Mesenteric fat pad (tissue), 1 donor: ENCODE results near the gene USP2. TPM values are rescaled to one million over a fixed set of nuclear protein-coding genes. Genes with fewer than 3 reads are reported as not detected.

Experiments
- DNase-seq: peaks from one replicate; pipeline ENCODE4 v3.0.0-alpha.2; 2020; ENCODE audit warnings: low spot score
- total RNA-seq: library from RNA; stranded (reverse); fragmentation: NEBNext Ultra II Directional; extraction: Animal tissue kit (Norgen Biotek cat#: 25700); gene quantifications from one replicate; pipeline ENCODE4 v1.2.1, GENCODE V29; 2021
- donor health status: DM: yes; HTN: yes; CAD: no.

Gene USP2
- total RNA-seq, 1 donor from 2014 or later = 4.2 TPM

DNA sequence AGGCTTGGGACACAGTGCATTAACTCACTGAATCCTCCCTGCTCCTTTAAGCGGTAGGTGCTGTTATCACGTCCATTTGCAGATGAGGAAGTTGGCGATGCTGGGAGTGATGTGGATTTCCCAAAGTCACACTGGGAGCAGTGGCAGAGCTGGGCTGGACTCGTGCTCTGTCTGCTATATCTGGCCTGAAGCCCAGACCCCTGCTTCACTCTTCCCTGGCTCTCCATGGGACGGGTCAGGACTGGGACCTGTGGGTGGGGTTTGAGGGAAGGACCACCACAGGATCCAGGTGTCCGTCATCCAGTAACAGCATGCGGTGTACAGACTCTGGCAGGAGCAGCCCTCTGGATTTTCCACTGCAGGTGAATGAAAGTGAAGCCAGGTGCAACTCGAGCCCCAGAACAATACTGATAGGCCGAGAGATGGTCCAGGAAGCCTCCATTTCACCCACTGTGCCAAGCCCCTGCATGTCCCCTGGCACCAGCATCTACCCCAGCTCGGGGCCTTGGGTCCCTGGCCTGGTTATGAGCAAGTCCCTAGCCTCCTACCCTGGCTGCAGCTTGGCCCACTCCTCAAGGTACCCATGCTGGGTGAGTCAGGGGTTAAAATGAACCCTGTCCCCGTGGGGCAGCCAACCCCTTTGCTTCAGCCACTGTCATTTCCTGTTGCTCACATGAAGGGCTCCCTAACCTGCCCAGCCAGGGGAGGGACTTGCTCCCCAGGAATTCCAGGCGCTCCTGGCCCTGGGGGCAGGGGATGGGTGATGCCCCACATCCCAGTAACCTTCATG lies 4.2 kb downstream of the USP2 start:
- peak; percentile 80 for DNase-seq

DNA sequence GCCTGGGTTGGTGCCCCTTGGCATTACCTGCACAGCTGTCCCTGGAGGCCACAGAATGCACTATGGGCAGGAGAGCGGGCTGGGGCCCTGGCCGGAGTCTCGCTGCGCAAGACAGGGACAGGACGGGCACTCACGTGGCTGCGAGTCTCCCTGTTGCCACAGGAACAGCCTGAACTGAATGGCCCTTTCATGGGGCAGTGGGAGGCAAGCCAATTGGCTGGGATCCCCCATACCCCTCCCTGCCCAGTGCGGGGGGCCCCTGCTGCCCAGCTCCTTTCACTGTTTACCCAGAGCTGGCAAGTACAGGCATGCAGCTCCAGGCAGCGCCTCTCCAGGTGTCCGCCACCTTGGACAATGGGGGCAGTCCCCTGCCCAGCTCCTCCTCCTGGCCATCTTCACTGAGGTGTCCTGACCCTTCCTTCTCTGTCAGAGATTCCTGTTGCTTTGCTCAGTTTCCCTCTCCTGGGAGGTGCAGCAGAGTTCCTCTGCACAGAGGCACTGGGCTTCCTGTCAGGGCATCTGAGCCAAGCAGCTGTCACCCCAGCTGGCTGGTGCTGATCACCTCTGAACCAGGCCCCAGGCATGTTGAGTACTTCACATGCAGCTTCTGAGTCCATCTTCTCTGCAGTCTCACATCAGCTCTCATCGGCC lies 5.2 kb downstream of the USP2 start:
- peak; percentile 87 for DNase-seq

DNA sequence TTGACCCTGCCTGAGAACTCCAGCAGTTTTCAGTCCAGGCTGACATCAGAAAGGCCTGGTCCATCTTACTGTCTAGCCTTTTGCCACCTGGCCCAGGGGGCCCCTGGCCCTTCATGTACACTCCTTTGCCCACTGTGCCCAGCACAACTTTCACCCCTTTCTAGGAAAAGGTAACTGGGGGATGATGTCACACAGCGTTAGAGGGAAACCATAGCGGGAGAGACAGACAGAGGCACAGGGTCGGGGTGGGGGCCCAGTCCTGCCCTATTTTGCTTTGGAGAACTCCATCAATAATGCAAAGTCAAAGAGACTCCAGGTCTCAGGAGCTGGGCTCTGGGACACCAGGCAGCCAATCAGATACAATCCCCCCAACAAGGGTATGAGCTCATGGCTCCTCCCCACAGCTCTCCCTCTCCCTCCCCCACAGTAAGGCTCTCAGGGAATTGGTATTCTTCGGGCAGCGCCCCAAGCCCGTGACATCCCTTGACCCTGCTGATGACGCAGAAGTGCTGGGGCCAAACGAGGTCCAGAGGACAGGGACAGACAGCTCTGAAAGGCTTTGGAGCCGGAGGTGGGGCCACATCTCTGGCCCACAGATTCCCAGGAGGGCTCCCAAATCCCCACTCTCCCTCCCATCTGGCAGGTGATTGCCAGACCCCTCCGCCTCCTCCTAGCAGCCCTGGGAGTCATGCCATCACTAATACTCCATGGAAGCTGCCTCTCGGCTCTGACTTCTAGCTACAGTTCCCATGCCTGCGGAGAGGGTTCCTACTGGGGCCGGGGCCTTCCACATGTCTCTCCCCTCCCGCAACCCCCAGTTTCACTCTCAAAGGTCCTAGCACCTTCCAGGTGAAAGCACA lies 5.9 kb downstream of the USP2 start:
- peak; percentile 90 for DNase-seq

DNA sequence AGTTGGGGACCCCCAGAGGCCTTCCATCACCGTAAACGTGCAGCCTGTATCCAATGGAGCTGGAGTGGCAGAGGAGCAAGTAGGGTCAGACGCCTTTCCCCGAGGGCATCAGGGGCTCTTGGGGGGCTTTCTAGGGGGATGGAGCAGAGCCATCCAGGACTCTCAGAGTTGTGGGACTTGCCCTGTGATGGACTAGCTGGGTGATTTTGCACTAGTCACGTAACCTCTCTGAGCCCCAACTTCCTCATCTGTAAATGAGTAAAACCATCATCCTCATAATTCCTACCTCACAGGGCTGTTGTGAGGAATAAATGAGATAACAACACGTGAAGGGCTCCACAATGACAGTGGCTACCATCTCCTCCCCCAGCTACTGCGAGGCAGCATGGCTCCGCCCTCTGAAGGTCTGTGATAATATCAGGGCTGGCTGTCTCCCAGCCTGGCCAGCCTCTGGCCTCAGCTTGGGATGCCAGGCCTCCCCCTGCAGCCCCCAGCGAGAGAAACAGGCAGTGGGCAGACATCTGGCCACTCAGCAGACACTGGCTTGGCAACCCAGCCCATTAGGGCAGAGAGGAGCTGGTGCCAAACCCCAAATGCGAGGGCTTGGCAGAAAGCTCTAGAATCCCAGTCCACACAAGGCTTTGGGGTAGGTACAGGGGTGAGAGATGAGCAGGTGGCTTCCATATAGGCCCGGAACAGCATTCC lies 6.7 kb downstream of the USP2 start:
- DNase-seq = peak; percentile 85

DNA sequence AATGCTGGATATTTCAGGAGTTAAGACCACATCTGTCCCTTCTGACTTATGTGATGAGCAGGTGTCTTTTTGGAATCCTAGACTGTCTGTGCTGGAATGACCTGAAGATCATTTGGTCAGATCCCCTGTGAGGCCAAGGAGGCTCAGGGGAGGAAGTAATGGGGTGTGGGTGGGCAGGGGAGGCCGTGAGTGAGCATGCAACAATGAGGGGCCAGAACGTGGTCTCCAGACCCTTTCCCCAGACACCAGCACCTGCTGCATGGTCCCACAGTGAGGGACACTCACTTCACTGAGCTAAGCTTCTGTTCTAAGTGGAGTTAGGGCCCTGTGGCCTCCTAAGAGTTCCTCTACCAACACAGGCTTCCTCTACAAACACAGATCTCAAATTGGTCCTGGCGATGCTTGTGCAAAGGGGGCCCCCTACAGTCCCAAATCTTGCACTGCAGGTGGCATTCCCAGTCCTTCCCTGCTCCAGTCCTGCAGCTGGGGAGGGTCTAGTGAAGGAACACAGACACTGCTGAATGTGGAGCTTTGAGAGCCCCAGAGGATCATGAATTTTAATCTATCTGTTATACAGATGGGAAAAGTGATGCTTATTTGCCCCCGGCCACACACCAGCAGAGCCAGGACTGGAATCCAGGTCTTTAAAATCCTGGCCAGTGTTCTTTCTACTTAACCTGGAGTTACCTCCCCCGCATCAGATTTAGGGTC lies 7.4 kb downstream of the USP2 start:
- DNase-seq = peak; percentile 84

DNA sequence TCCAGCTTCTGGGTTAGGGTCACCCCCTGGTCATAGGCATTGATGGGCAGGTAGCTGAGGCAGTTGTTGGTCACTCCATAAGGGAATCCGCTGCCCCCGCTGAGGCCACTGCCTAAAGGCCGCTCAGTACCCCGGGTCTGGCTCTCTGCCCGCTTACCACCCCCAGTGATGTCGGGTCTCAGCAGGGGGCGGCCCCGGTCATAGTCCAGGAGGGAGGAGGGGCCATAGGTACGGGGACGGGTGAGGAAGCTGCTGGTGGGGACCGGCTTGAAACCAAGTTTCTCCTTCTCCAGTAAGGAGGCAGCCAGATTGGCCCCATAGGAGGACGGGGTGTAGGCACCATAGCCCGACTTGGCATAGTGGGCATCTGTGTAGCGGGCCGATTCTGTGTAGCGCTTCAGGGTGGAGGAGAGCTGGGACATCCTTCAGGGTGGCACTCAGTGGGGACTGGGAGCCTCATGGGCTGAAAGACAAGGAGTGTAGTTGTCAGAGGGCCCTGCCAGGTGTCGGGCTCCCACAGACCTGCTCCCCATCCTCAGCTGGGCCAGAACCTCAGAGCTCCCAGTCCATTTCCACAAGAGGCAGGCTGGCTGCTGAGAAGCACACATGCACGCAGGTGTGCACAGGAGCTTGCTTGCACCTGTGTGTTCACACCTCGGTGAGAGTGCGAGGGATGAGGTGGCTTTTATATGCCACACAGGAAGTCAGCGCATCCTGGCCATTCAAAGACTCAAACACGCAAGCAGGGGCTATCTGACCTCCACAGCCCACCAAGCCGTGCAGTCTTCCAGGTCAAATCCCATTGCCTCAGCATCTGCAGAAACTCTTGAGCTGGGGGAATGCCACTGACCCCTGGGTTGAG lies 8.2 kb downstream of the USP2 start:
- peak; percentile 85 for DNase-seq

DNA sequence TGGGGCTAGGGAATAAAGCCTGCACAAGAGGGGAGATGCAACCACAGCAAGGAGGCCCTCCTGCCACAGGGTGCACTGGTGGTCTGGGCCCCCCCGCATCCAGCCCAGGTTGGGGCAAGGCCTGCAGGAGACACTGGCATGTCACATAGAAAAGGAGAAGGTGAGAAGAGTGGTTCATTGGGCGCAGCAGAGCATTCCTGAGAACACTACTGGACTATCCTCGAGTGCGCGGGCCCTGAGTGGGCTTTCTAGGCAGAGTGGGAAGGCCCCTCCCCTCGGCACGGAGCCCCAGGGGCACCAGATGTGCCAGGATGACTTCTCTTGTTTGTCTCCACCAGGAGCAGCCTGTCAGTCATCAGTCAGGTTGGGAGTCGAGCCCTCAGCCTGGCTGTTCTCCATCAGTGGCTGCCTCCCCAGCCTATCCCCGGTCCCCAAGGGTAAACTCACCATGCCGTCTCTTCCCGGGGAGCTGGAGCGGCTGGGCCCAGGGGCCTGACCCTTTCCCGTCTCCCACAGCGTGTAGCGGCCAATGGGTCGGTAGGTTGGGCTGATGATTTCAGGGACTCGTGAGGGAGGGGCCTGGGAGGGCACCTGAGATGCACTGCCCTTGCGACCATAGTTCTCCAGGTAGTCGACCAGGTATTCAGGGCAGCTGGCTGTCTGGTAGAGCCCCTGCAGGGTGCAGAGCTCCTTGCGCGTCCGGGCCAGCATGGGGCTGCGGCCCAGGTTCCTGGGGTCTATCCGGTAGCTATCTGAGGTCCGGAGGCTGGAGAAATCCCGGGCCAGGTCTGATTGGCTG lies 9.0 kb downstream of the USP2 start:
- peak; percentile 84 for DNase-seq

DNA sequence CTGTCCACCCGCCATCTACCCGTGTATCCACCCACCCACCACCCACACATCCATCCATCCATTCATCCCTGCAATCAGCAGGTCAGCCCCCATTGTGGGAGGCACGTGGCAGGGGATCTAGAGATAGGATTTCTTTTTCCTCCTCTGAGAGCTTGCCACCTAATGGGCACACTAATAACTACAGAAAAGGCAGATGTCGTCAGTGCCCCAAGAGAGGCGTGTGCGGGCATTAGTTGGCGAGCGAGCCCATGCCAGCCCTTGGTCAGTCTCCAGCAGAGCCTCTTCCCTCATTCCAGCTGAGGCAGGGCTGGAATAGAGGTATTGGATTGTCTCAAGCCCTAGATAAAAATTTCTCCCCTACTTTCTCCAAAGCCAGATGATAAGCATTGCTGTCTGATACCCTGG lies 9.7 kb downstream of the USP2 start:
- no peak for DNase-seq

DNA sequence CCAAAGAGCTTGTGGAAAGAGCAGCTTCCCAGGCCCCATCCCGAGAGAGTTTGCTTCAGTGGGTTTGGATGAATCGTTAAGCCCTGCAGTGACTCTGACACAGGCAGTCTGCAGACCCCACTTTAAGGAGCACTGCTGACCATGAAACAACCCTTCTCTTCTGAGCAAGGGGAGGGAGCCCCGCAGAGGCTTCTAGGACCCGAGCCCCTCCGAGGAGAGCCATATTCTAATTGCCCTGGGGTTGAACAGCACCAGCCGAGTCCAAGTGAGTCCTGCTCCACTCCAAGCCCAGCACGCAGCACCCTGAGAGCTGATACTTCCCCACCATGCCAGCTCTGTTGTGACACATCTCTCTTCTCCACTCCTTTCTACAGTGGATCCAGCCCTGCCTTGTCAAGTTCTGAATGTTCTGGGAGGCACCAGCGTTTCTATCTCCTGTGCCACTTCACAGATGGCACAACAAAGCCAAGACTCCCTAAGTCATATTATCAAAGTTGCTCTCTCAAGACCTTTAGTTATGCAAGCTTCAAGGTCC lies 10.4 kb downstream of the USP2 start:
- peak; percentile 62 for DNase-seq

DNA sequence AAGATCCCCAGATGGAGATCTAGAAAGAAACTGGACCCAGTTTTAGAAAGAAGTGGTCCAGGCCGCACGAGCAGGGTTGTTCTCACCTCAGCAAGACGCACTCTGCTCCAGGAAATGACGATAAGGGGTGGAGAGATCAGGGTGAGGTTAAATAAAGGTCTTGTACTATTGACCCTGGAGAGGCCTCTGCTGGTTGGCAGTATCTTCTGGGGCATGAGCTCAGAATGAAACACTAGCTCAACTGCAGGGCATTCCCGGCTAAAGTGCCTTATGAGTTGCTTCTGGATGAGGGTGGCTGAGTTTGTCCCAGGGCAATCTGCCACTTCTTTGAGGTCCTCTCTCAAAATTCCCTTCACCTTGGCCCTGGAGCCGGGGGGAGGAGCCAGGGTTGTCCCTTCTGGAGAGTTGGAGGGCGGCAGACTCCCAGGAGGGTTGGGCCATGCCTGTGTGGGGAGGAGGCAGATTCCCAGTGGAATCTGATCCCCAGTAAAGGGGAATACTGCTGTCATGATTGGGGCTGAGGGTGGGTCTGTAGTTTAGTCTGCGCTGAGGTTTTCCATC lies 10.9 kb downstream of the USP2 start:
- DNase-seq = peak; percentile 86

DNA sequence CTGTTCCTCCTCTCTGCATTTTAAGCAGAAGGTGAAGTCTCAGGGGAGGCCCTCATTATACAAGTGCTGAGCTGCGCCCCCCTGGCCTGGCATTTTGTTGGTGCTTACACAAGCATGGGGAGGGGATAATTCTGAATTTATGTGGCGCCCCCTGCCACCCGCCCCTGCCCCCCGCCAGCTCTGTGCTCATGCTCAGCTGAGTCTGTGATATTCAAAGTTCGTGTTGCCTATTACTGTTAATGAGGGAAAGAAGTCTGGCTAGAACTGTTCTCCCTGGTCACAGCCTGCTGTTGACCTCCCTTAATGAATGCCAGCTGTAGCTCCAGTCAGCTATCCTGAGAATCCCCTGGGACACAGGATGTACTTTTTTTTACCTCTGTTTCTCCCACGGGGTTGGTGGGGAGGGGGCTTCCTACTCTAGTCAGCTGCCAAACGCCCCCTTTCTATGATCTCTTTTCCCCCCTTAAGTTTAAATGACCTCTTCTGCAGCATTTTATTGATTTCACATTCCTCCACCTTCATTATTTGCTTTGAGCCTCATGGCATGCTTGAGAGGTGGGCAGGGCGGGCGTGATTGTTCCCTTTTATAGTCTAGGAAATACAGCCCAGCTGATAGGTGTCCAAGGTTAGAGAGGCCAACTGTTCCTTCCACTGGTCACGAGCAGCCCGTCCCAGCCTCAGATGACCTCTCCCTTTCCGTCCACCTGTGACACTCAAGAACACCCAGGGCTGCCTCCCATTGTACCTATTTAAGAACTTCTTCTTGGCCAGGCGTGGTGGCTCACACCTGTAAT lies 12.2 kb downstream of the USP2 start:
- peak; percentile 55 for DNase-seq

DNA sequence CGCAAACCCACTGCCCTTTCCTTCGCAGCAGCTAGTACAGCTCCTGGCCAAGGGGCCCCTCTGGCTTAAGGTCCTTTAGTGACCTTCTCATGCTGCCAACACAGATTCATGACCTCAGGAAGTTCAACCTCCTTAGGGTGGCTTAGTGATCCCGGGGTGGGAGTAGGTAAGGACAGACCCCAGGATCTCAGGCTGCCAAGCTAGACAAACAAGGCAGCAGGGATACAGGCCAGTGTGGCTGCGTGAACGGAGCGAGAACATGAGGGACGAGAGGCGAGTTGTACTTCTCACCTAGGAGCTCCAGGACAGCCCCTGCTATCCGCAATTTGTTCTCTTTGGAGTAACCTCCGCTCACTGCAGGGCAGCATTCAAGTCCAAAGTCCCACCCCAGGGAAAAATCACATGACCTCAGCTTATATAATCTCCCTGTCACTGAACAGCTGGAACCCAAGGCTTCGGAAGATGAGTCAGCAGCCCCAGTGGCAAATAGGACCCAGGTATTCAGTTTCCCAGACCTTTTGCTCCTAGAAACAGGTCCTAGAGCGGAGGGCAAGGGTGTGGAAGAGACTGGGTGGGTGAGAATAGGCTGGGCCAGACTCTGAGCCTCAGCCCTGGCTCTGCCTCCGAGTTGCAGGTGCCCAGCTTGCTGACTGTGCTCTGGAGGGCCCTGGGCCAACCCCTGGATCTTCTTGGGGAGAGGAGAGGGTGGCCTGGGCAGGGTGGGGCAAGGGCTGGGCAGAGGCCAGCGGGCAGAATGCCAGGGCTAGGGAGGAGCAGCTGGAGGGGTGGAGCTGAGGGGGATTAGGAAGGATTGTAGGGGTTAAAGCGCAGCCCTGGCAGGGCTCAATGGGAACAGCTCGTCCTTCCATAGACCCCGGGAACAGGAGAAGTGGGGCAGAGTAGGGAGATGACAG lies 13.1 kb downstream of the USP2 start:
- DNase-seq = no peak

DNA sequence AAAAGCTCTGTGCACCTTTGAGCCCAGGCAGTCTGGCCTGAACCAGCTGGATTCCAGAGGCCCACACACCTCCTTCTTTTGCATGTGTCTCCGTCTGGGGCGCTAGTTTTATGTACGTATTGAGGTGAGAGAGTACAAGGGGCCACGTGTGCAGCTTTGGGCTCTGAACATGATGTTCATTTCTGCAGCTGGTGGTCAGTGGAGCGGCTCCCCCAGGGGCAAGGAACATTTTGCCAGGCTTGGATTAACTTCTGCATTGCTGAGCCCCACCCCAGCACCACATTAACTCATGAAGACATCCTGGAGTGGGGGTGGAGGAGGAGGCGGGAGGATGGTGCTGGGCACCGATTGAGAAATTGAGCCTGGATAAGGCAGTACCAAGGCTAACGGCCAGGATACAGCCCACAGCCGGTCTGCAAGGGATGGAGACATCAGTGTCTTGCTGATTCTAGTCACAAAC lies 13.8 kb downstream of the USP2 start:
- DNase-seq = no peak

DNA sequence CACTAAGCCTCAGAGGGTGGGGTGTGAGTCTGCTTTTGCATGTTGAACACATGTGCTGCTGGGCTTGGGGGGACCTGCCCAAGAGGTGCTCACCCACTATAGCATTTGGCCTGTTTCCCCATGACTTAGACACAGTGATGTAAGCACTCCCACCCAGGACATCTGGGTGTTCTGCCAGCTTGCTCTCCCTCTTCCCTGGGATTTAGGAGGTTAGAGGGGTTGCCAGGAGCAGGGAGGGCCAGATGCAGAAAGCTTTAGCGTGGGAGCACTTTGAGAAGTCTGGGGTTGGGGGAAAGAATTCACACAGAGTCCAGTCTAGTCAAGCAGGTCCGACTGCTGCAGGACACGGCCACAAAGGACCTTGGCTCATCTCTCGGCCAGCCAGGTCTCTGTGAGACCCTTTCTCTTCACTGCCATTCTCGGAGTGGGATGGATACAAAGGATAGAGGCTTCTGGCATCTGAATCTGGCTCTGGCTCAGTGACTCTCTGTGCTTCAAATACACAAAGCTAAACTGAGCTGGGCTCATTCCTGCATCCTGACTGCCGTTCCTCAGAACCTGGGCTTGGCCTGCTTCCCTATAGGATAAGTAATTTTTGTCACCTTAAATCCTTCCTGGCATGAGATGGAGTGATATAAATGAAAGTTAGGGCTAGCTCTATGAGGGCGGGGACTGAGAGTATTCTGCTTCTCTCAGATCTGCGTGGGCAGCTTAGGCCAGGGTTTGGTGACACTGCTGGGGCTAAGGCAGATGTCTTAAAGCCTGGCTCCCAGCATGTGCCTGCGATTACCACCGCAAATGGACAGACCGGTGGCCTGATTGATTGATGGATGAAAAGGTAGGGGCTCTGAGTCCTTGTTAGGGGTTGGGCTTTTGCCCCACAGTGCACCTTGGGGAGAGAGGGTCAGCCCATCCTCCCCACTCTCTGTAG lies 14.5 kb downstream of the USP2 start:
- DNase-seq = no peak

DNA sequence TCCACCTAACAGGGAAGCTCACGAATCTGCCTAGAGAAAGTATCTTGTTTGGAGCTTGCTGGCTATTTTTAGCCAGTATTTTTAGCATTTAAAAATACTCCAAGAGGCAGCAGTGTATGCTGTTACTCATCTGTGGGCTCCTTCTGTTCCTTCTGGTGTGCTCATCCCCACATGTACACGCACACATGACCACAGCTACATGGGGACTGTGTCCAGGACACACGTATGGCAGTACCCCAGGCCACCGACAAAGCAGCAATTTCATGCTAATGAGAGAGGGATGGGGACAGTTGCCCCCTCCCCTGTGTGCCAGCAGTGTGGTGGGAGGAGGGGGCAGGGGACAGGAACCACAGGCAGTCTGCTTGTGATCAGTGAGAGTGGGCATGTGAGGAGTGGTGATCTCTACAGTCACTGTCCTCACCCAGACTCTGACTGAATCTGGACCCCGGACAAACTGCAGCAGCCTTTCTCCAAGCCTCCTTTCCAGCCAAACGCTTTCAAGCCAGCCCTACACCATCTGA lies 16.4 kb downstream of the USP2 start:
- no peak for DNase-seq
